CD4-positive, alpha-beta T cell (primary cell): ENCODE data around the gene PHOX2A. TPM values are rescaled to one million over a fixed set of nuclear protein-coding genes. Genes with fewer than 3 reads are reported as not detected.

Experiments
- ATAC-seq: fragments of 200-7000 bp; cut with Tn5 transposase; one replicate; pipeline ENCODE4 v1.10.0; 2022; ENCODE audit warnings: mild to moderate bottlenecking; ENCODE audit not compliant: poor library complexity
- CTCF ChIA-PET: fragments of 350-600 bp; sonication (Branson Sonifier 250); formaldehyde crosslinking; loops from one replicate; lab custom pipeline; 2021; ENCODE audit warnings: antibody characterized with exemption, inconsistent platforms; lab: Charles Lee
- POLR2A ChIA-PET: fragments of 350-600 bp; sonication (Branson Sonifier 250); formaldehyde crosslinking; loops from one replicate; lab custom pipeline; 2021; ENCODE audit warnings: antibody characterized with exemption, inconsistent platforms; lab: Charles Lee
- DNase-seq, 14 experiments: peaks; one replicate each; pipeline ENCODE4 v3.0.0-alpha.2; 2013 to 2020; ENCODE audit warnings: mixed read lengths in 2 of 14
- H3K27ac ChIP-seq, 2 donors: one replicate each; pipeline versions ENCODE4 v1.5.1 to v1.7.0; 2013; ENCODE audit warnings: low read length in 2 of 2, low read depth in 1 of 2, mild to moderate bottlenecking in 1 of 2
- H3K27me3 ChIP-seq, 2 experiments: 1 replicate in 1 of 2; 2 replicates in 1 of 2; pipeline versions ENCODE4 v1.6.1 to v1.7.0; 2013; ENCODE audit warnings: low read length in 2 of 2, control low read depth in 1 of 2, mild to moderate bottlenecking in 1 of 2, moderate library complexity in 1 of 2; ENCODE audit not compliant: insufficient read depth in 2 of 2, control insufficient read depth in 1 of 2
- H3K36me3 ChIP-seq: one replicate; pipeline ENCODE4 v1.6.1; 2013; ENCODE audit warnings: low read length, control low read depth; ENCODE audit not compliant: insufficient read depth
- H3K4me1 ChIP-seq: one replicate; pipeline ENCODE4 v1.6.1; 2013; ENCODE audit warnings: low read length, control low read depth; ENCODE audit not compliant: insufficient read depth
- H3K4me3 ChIP-seq: one replicate; pipeline ENCODE4 v1.5.1; 2013; ENCODE audit warnings: mild to moderate bottlenecking, low read length, moderate library complexity
- H3K9me3 ChIP-seq, 2 experiments: 1 replicate in 1 of 2; 2 replicates in 1 of 2; pipeline versions ENCODE4 v1.6.1 to v1.7.0; 2013; ENCODE audit warnings: low read length in 2 of 2, mild to moderate bottlenecking in 2 of 2, control low read depth in 1 of 2, moderate library complexity in 1 of 2; ENCODE audit not compliant: control insufficient read depth in 1 of 2, insufficient read depth in 1 of 2
- H3K27ac Mint-ChIP-seq: one replicate; pipeline ENCODE4 v1.8.0; 2020; ENCODE audit warnings: mixed read lengths
- H3K27me3 Mint-ChIP-seq: one replicate; pipeline ENCODE4 v1.8.0; 2021; ENCODE audit warnings: mixed read lengths
- H3K36me3 Mint-ChIP-seq: one replicate; pipeline ENCODE4 v1.8.0; 2021; ENCODE audit warnings: low read depth, mixed read lengths
- H3K4me1 Mint-ChIP-seq: one replicate; pipeline ENCODE4 v1.8.0; 2021; ENCODE audit warnings: low read depth, mixed read lengths
- H3K4me3 Mint-ChIP-seq: one replicate; pipeline ENCODE4 v1.8.0; 2020; ENCODE audit warnings: mild to moderate bottlenecking, mixed read lengths
- H3K9me3 Mint-ChIP-seq: one replicate; pipeline ENCODE4 v1.8.0; 2020; ENCODE audit warnings: mixed read lengths
- CTCF ChIP-seq: fragments of 200-600 bp; IDR thresholded peaks from one replicate; pipeline ENCODE4 v1.8.0; 2022; ENCODE audit warnings: antibody characterized with exemption, mild to moderate bottlenecking
- intact Hi-C, 2 experiments: fragments of 100-400 bp; cut with DNase I in 1 of 2; cut with micrococcal nuclease in 1 of 2; formaldehyde crosslinking; loops; one replicate each; pipeline versions ENCODE4 v1.15.1 to v1.9.0; 2023 to 2025; cut with DNase I, micrococcal nuclease
- total RNA-seq, 174 experiments: library from RNA in 2 of 174; stranded (reverse) in 2 of 174; gene quantifications; one replicate each; pipeline ENCODE4 v1.2.3 and lab custom pipeline; 2021 to 2026

Gene PHOX2A
- total RNA-seq, 2 experiments from 2014 or later, result not detected

DNA sequence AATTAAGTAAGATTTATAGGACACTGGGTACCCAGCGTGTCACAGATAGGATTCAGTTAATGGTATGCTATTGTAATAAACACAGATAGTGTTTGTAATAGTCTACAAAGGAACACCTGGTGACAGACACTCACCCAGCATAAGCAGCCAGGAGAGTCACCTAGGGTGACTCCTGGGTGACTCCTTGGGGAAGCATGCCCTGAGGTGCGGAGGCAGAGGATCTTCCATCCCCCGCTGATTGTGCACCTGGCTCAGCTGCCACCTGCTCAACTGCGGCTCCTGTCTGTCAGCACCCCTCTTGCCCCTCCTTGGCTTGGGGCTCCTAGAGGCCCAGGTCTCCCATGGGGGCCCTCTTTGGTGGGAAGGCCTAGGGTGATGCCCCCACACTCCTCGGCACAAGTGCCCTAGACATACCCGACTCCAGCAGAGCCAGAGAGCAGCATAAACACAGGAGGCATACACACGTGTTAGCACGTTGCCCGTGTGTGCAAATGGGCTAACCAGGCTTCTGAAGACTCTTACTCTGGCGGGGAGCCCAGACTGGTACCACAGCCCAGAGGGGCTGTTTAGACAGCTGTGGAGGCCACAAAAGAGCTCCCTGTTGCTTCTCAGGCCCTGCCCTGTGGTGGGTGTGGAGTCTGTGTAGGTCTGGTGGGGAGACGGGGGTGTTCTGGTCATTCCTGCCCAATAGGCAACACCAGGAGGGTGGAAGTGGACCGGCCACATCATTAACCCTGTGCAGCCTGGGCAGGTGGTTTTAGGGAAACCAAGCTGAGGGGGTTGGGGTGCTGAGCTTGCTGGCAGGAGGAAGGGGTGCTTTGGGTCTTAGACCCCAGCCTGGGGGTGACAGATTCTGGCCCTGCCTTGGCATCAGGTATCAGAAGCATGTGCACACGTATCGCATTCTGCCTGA, 16.4 kb downstream of the PHOX2A start:
- ATAC-seq (no peak), DNase-seq (no peak)
- H3K27me3 ChIP-seq, result no peaks in the 10 kb centered on the region
- no peak for TF ChIP-seq CTCF
- POLR2A ChIA-PET, result no interaction called here
- H3K36me3 ChIP-seq, result peaks cover 48% of the 10 kb centered on the region
- H3K27ac Mint-ChIP-seq, result peak overlapping the region; percentile 84
- no peak overlapping the region for H3K27ac ChIP-seq
- H3K4me1 Mint-ChIP-seq, result peaks cover 26% of the 10 kb centered on the region
- H3K9me3 Mint-ChIP-seq, result no peaks in the 10 kb centered on the region
- H3K4me3 Mint-ChIP-seq, result peak overlapping the region; percentile 95
- peaks cover 23% of the 10 kb centered on the region for H3K4me1 ChIP-seq
- intact Hi-C loops, result loop anchor here (10.0 kb wide), 5 partner anchors 113 to 1417 kb away; partner anchors contain the start of genes ANAPC15 (in 1 of the 2), ATG16L2 (in 1 of the 2), NADSYN1 (in 1 of the 2) and PLEKHB1 (in 1 of the 2)
- CTCF ChIA-PET, result interaction anchor here (1.0 kb wide), 1 partner anchor 11 kb away, joined by 4 read pairs; no protein-coding TSS in a partner anchor
- H3K9me3 ChIP-seq, result no peaks in the 10 kb centered on the region
- H3K27me3 Mint-ChIP-seq, result no peaks in the 10 kb centered on the region
- H3K4me3 ChIP-seq, result no peak overlapping the region
- peaks cover 55% of the 10 kb centered on the region for H3K36me3 Mint-ChIP-seq

GRCh38 chr11:72226701-72227100, 17.3 kb downstream of the PHOX2A start:
- H3K4me3 ChIP-seq, result no peak overlapping the region
- peak overlapping the region; percentile 84 for H3K27ac Mint-ChIP-seq
- H3K9me3 ChIP-seq, result no peaks in the 10 kb centered on the region
- ATAC-seq, result no peak
- H3K36me3 Mint-ChIP-seq, result peaks cover 46% of the 10 kb centered on the region
- intact Hi-C loops, result loop anchor here (10.0 kb wide), 5 partner anchors 112 to 1418 kb away; partner anchors contain the start of genes ANAPC15 (in 1 of the 2), ATG16L2 (in 1 of the 2), NADSYN1 (in 1 of the 2) and PLEKHB1 (in 1 of the 2)
- ChIA-PET POLR2A (no interaction called here), CTCF (interaction anchor here (0.7 to 1.0 kb wide), 2 partner anchors 11 to 205 kb away, joined by 4 read pairs; no protein-coding TSS in a partner anchor)
- peaks cover 31% of the 10 kb centered on the region for H3K4me1 ChIP-seq
- H3K9me3 Mint-ChIP-seq, result no peaks in the 10 kb centered on the region
- H3K27me3 ChIP-seq, result no peaks in the 10 kb centered on the region
- peaks cover 32% of the 10 kb centered on the region for H3K4me1 Mint-ChIP-seq
- no peak overlapping the region for H3K27ac ChIP-seq
- no peak for TF ChIP-seq CTCF
- H3K27me3 Mint-ChIP-seq, result no peaks in the 10 kb centered on the region
- H3K4me3 Mint-ChIP-seq, result peak overlapping the region; percentile 95
- no peak for DNase-seq
- peaks cover 40% of the 10 kb centered on the region for H3K36me3 ChIP-seq

GRCh38 chr11:72225411-72225951, 18.5 kb downstream of the PHOX2A start:
- Histone ChIP-seq H3K27me3 (no peaks in the 10 kb centered on the region), H3K9me3 (no peaks in the 10 kb centered on the region), H3K27ac (peak overlapping the region; percentile 65 to 68), H3K4me1 (peaks cover 31% of the 10 kb centered on the region), H3K4me3 (peak overlapping the region; percentile 65), H3K36me3 (peaks cover 27% of the 10 kb centered on the region)
- Mint-ChIP-seq H3K4me1 (peaks cover 32% of the 10 kb centered on the region), H3K36me3 (peaks cover 35% of the 10 kb centered on the region), H3K27me3 (no peaks in the 10 kb centered on the region), H3K27ac (peak overlapping the region; percentile 84), H3K4me3 (peak overlapping the region; percentile 95), H3K9me3 (no peaks in the 10 kb centered on the region)
- ChIA-PET POLR2A (interaction anchor here (0.9 to 3.8 kb wide), 5 partner anchors 9 to 297 kb away, joined by 3 to 29 read pairs (median 4); partner anchors contain the start of genes RNF121 and XNDC1N), CTCF (interaction anchor here (1.5 kb wide), 1 partner anchor 82 kb away, joined by 4 read pairs; no protein-coding TSS in a partner anchor)
- intact Hi-C loops, result loop anchor here (2.0 to 10.0 kb wide), 7 partner anchors 111 to 1419 kb away; partner anchors contain the start of genes ANAPC15 (in 1 of the 2), ATG16L2 (in 1 of the 2), NADSYN1 (in 1 of the 2) and PLEKHB1 (in 1 of the 2)
- DNase-seq, result peak in 5 of 14 experiments; percentile 22 to 58 (median 38)
- no peak for TF ChIP-seq CTCF
- ATAC-seq, result peak; percentile 21
